GM21717 (cell line): ENCODE results near the gene UPF2.

Experiments
- ATAC-seq: cut with Tn5 transposase; IDR thresholded peaks from one replicate; pipeline ENCODE4 v1.9.1; 2021; ENCODE audit warnings: mild to moderate bottlenecking, moderate library complexity; ENCODE audit not compliant: unreplicated experiment

The UPF2 gene

GRCh38 chr10:11885437-11886137 is 157.0 kb downstream of the UPF2 start:
- no peak for ATAC-seq

- no peak for ATAC-seq
Measured at GRCh38 chr10:11884706-11885423, 157.7 kb downstream of the UPF2 start.

GRCh38 chr10:11882646-11883375 is 159.8 kb downstream of the UPF2 start:
- no peak for ATAC-seq

DNA sequence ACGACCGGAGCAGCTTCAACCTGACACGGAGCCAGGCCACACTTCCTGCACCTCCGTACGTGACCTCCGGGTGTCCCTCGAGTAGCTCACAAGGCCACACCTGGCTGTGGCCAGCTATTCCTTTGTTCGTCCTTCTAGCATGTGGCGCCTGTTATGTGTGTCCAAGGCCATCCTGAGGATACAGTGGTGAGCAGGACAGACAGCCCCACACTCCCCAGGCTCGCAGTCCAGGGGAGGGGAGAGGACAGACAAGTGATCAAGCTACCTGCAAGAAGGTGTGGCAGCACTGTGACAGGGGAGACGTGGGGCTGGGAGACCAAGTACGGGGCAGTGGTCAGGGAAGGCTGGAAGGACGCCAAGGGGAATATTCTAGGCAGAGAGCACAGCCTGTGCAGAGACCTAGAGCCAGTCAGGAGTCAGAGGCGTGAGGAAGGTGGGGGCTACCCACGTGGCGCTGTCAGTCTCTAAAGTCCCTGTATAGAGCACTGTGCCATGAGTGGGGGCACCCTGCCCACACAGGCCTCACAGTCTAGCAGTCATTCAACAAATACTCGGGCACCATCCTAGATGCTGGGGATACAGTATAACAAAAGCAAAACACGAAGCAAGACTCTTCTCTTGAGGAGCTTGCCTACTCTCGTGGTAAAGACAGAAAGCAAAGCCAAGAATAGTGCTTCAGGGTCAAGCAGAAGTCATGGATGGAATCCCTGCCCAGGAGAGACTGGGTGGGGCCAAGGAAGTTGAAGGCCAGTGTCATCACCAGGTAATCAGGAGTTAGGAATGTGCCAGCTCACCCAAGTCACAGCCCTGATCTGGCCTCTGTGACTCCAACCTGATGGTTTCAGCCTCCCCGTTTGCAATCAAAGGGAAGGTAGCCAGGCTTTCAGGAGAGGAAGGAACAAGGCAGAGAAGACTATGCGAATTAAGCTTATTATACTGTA is 160.9 kb downstream of the UPF2 start:
- no peak for ATAC-seq

DNA sequence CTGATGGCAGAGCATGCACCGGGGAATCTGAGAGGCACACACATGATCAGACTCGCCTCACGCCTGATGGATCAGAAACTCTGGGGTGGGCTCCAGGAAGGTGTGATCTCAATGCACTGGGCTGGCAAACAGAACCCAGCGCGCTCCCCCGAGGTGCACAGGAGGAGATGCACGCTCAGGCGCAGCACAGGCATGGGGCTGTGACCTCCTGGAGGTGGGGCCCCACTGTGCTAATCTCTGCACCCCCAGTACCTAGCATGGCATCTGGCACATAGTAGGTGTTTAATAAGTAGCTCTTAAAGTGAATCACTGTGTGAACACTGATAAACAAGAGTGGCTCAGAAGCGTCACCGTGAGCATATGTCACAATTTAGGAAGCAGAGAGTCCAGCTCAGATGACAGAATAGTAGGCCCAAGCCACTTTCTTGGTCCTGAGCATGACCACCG is 161.6 kb downstream of the UPF2 start:
- no peak for ATAC-seq

GRCh38 chr10:11880151-11881029 is 162.2 kb downstream of the UPF2 start:
- ATAC-seq, result no peak

GRCh38 chr10:11879387-11880094 is 163.1 kb downstream of the UPF2 start:
- no peak for ATAC-seq

GRCh38 chr10:11878776-11879175 is 163.8 kb downstream of the UPF2 start:
- no peak for ATAC-seq

- ATAC-seq, result no peak
Measured at GRCh38 chr10:11877591-11877905, 165.1 kb downstream of the UPF2 start.

- ATAC-seq, result no peak
Measured at GRCh38 chr10:11876805-11877590, 165.6 kb downstream of the UPF2 start.

- ATAC-seq, result no peak
Measured at GRCh38 chr10:11876324-11876723, 166.3 kb downstream of the UPF2 start.

DNA sequence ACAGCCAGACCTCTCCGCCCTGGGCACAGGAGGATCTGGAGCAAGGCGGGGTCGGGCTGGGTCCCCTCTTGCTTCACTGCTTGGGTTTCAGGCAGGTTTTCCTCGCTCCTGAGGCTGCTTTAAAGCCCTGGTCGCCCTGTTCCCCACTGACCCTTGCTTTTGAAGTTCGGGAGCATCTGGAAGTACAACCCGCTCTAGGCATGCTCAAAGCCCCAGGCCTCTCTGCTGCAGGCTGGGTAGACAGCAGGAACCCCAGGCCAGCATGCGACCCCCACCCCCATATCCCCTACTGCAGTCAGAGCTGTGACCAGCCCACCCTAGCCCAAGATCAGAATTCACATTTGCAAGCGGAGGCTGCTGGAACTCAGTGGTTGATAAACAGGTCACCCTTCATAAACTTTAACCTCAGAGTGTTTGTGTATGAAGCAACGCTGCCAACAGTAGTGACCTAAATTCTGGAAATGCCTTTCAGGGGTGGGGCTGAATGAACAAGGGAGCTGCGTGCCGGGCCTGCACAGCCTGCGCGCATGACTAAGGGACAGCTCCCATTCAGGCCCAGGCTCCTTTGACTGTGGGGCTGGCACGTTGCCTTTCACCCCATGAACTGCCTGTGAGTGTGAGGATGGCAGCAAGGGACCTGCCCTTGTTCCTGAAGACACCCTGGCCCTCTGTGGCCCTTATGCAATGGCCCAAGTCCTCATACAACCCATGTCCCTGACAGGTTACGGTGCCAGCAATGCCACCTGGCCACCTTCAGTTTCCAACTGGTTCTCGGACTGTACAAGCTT is 166.9 kb downstream of the UPF2 start:
- ATAC-seq, result no peak

GRCh38 chr10:11874568-11875493 is 167.8 kb downstream of the UPF2 start:
- ATAC-seq, result no peak

DNA sequence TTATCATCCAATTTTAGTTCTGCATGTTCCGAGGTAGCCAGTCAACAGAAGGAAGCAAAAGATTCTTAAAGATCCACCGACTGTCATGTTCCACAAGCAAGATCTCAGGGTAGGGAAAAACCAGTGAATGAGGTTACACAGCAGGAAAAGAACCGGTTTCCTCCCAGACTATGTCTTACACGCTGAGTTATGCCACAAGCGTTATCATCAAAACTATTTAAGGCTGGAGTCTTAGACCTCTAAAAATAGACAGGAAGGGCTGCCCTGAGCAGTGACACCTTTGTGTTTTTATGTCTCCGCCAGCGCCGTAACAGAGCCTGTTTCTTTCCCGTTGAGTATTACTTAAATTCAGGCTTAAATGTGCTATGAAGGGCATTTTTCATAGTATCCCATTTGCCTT is 171.1 kb downstream of the UPF2 start:
- ATAC-seq, result no peak

DNA sequence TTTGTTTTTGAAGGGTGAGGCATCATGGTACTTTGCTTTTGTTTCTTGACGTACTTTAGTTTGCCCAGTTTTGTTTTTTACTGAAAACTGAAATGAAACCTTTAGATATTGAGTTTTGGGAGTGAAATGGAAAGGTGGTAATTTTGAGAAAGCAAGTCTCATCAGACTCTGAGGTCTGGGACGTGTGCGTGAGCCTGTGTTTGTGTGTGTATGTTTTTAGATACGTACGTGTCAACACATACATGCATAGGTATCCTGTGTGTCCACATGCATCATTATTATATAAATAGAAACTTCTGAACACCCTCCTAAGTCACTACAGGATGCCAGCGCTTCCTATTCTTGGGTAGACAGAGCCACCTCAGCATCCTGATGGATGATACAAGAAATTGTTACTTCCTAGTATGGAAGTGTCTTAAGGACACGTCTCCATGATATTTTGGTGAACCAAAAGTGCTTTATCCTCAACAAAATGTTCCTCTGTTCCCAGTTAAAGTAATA is 171.7 kb downstream of the UPF2 start:
- ATAC-seq, result no peak

GRCh38 chr10:11870461-11870780 is 172.2 kb downstream of the UPF2 start:
- ATAC-seq, result no peak
